ENCODE results near the gene DHX29.
A peak's percentile ranks its signal among the peaks of the same experiment; 100 is the strongest.

Gene DHX29

DNA sequence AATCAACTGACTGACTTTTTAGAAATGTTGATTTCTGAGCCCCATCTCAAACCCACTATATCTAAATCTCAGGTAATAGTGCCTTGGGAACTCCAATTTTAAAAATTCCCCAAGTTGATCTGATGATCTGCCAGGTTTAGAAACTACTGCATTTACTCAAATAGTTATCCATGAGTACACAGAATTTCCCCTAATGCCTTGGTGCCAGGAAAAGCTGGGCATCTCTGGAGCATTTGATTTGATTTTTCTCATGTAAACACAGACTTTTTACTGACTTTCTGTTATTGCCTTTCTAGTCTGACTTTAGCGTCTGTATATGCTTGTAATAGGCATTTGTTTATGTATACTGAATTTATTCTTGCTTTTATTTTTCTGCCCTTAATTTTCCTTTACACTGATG, 36.1 kb upstream of the DHX29 start:
- no peak overlapping the region for H3K4me3 ChIP-seq (ENCODE audit: low read depth, low read length)
- DNase-seq (ENCODE audit: low read depth), result no peak
- TF ChIP-seq, protein P1, sequence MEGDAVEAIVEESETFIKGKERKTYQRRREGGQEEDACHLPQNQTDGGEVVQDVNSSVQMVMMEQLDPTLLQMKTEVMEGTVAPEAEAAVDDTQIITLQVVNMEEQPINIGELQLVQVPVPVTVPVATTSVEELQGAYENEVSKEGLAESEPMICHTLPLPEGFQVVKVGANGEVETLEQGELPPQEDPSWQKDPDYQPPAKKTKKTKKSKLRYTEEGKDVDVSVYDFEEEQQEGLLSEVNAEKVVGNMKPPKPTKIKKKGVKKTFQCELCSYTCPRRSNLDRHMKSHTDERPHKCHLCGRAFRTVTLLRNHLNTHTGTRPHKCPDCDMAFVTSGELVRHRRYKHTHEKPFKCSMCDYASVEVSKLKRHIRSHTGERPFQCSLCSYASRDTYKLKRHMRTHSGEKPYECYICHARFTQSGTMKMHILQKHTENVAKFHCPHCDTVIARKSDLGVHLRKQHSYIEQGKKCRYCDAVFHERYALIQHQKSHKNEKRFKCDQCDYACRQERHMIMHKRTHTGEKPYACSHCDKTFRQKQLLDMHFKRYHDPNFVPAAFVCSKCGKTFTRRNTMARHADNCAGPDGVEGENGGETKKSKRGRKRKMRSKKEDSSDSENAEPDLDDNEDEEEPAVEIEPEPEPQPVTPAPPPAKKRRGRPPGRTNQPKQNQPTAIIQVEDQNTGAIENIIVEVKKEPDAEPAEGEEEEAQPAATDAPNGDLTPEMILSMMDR (IDR thresholded peaks at IDR 0.05; ENCODE audit: low read depth, low read length, missing control alignments), result no peak

DNA sequence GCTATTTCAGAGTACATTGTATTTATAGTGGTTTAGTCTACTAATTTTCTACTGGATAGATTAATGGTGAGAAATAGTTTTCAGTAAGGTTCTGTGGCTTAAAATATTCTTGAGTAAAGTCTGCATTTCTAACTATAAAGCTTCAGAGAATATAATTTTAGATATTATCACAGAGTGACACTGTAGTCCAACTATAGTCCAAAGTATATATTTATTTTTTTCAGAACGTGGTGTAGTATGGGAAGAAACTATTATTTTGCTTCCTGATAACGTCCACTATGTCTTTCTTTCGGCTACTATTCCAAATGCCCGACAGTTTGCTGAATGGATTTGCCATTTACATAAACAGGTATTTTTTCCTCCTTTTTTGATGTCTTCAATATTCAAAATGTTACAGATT, 35.6 kb upstream of the DHX29 start:
- H3K4me3 ChIP-seq (ENCODE audit: low read depth, low read length), result no peak overlapping the region
- no peak for DNase-seq (ENCODE audit: low read depth)
- TF ChIP-seq, protein P1 (IDR thresholded peaks at IDR 0.05; ENCODE audit: low read depth, low read length, missing control alignments), result no peak

DNA sequence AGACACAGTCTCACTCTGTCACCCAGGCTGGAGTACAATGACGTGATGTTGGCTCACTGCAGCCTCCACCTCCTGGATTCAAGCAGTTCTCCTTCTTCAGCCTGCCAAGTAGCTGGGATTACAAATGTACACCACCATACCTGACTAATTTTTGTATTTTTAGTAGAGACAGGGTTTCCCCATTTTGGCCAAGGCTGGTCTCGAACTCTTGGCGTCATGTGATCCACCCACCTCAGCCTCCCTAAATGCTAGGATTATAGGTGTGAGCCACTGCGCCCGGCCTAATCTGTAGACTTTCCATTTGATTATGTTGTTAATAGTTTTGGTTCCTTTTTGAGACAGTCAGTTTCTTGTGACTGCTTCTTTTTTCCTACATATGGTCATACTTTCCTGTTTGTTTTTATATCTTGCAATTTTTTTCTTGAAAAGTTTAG, 31.3 kb upstream of the DHX29 start:
- peak; percentile 49 for DNase-seq (ENCODE audit: low read depth)
- H3K4me3 ChIP-seq (ENCODE audit: low read depth, low read length), result no peak overlapping the region
- TF ChIP-seq, protein P1 (IDR thresholded peaks at IDR 0.05; ENCODE audit: low read depth, low read length, missing control alignments), result no peak

DNA sequence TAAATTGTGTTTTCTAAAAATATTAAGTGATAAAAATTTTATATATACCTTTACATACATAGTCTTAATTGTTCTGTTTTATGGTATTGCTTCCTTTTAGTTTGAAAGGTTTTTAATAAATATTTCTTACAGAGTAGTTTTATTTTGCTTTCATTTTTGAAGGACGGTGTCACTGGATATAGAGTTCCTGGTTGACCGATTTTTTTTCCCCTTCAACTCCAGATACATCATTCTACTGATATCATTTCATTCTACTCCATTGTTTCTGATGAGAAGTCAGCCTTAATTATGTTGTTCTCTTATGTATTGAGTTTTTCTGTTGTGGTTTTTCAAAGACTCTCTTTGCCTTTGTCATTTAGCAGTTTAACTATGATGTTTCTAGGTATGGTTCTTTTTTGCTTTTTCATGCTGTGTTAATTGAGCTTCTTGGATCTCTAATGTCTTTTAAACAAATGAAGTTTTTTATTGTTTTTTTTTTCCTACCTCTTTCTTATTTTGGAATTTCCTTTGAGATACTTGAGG, 30.7 kb upstream of the DHX29 start:
- no peak overlapping the region for H3K4me3 ChIP-seq (ENCODE audit: low read depth, low read length)
- DNase-seq (ENCODE audit: low read depth), result no peak
- TF ChIP-seq, protein P1 (IDR thresholded peaks at IDR 0.05; ENCODE audit: low read depth, low read length, missing control alignments), result no peak

DNA sequence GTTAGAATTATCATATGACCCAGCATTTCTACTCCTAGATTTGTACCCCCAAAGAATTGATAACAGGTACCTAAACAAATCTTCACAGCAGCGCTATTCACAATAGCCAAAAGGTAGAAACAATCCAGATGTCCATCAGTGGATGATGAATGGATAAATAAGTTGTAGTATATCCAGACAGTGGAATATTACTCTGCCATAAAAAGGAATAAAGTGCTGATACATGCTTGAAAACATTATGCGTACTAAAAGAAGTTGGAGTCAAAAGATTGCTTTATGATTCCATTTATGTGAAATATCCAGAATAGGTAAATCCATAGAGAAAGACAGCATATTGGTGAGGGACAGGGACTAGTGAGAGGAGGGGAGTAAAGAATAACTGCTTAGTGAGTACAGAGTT, 26.3 kb upstream of the DHX29 start:
- DNase-seq (ENCODE audit: low read depth), result no peak
- no peak overlapping the region for H3K4me3 ChIP-seq (ENCODE audit: low read depth, low read length)
- TF ChIP-seq, protein P1 (IDR thresholded peaks at IDR 0.05; ENCODE audit: low read depth, low read length, missing control alignments), result no peak

DNA sequence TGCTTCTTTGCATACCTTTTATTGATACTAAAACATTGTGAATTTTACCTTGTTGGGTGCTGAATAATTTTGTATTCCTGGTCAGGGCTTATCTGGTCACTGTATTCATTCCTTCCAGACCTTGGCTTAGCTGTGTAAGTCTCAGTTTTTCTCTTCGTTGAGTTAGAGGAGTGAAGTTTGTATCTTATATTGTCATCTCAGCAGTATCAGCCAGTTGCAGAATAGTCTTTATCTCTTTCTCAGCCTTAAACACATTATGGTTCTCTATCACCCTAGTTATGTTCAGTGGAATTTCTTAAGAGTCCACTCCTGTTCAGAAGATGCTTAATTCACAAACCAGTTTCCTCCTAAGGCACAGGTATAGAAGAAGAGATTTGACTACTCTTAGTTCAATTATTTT, 25.5 kb upstream of the DHX29 start:
- no peak for DNase-seq (ENCODE audit: low read depth)
- H3K4me3 ChIP-seq (ENCODE audit: low read depth, low read length), result no peak overlapping the region
- TF ChIP-seq, protein P1 (IDR thresholded peaks at IDR 0.05; ENCODE audit: low read depth, low read length, missing control alignments), result no peak

DNA sequence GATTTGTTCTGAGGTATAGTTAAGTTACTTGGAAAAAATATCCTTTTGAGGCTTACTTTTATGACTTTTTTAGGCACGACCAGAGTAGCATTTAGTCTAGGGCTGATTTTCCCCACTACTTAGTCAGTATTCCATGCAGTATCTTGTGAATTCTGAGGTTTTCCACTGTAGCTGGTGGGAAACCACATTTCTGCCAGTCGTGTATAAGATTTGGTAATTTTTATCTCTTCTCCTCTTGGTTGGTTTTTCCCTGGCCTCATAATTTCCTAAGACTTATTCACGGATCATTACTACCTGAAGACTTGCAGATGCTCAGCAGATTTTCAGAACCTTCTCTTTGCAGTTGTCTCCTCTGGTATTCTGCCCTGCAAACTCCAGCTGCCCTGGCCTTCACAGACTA, 23.8 kb upstream of the DHX29 start:
- H3K4me3 ChIP-seq (ENCODE audit: low read depth, low read length), result no peak overlapping the region
- DNase-seq (ENCODE audit: low read depth), result no peak
- TF ChIP-seq, protein P1 (IDR thresholded peaks at IDR 0.05; ENCODE audit: low read depth, low read length, missing control alignments), result no peak
